Mononuclear cell (primary cell): ENCODE measurements around the gene NUB1. TPM values are rescaled to one million over a fixed set of nuclear protein-coding genes. Genes with fewer than 3 reads are reported as not detected.

ENCODE experiments used
- H3K27me3 ChIP-seq: 2 replicates; pipeline ENCODE4 v1.6.0; 2011; ENCODE audit warnings: low read length, control low read depth; ENCODE audit not compliant: insufficient read depth
- H3K4me1 ChIP-seq: 2 replicates; pipeline ENCODE4 v1.5.1; 2011; ENCODE audit warnings: mild to moderate bottlenecking, low read length, control low read depth; ENCODE audit not compliant: insufficient read depth
- H3K4me3 ChIP-seq: 2 replicates; pipeline ENCODE4 v1.5.1; 2011; ENCODE audit warnings: mild to moderate bottlenecking, low read length, moderate library complexity
- H3K9me3 ChIP-seq: 2 replicates; pipeline ENCODE4 v1.5.1; 2011; ENCODE audit warnings: low read depth, mild to moderate bottlenecking, control low read depth, low read length
- total RNA-seq: library from RNA; depleted of rRNA; stranded (reverse); fragments of >200 nt; gene quantifications from one replicate; pipeline ENCODE4 v1.2.3, GENCODE V29; 2012

Gene NUB1
- total RNA-seq, 1 donor: 70.9 TPM

DNA sequence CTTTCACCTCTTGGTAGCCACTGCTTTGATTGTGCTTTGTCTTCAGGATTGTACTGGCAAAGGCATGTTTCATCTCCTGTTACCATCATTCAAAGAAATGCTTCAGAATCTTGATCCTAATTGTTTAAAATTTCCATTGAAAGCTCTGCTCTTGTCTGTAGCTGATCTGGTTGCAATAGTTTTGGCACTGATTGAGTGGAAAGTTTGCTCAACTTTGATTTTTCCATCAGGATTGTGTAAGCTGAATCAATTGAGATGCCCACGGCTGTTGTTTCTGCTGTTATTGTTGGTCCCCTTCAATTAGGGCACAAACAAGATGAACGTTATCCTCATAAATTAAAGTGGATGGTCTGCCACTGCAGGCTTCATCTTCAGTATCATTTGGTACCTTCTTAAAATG lies 14.6 kb upstream of the NUB1 start:
- H3K4me1 ChIP-seq: no peaks in the 10 kb centered on the region
- no peaks in the 10 kb centered on the region for H3K27me3 ChIP-seq
- H3K9me3 ChIP-seq: no peaks in the 10 kb centered on the region
- H3K4me3 ChIP-seq: no peak overlapping the region

DNA sequence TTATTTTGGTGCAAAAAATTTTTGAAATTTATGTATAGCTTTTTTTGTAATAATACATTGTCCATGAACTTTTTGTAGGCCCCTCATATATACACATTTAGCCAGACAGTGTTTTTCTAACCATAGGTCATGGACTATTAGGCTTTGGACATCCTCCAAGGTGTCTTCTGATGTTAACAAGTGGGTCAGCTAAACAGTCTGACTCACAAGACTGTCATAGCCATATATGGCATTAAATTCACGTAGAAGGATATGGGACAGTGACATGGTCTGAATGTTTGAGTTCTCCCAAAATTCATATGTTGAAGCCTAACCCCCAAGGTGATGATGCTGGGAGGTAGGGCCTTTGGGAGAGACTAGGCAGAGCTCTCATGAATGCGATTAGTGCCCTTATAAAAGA lies 14.0 kb upstream of the NUB1 start:
- H3K4me1 ChIP-seq: no peaks in the 10 kb centered on the region
- H3K27me3 ChIP-seq: no peaks in the 10 kb centered on the region
- H3K9me3 ChIP-seq: no peaks in the 10 kb centered on the region
- no peak overlapping the region for H3K4me3 ChIP-seq

DNA sequence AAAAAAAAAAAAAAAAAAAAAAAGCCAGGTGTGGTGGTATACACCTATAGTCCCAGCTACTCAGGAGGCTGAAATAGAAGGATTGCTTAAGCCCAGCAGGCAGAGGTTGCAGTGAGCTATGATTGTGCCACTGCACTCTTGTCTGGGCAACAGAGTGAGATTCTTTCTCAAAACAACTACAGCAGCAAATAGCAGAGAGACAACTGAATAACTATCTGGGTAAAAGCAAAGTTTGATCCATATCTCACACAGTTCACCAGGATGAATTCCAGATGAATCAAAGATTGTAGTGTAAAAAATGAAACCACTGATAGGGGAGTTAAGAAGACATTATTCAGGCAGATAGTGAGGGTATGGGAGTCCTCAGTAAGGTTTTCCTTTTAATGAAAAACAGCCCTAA lies 11.4 kb upstream of the NUB1 start:
- Histone ChIP-seq H3K4me1 (no peaks in the 10 kb centered on the region), H3K9me3 (no peaks in the 10 kb centered on the region)

DNA sequence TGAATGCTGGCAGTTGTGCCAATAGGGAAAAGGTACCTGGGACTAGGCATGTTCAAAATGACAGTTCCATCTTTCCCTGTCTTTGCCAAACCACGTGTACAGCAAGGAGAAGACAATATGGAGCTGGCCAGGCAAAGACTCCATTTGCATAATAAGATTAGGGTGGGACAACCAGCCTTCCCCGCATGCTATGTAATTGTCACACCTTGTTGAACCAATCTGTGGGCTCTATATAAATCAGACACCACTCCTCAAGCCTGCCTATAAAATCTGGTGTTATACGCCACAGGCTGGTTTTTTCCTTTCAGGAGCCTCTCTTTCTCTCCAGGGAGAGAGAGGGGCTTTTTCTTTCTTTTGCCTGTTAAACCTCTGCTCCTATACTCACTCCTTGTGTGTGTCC lies 11.0 kb upstream of the NUB1 start:
- Histone ChIP-seq H3K9me3 (no peaks in the 10 kb centered on the region), H3K4me3 (no peak overlapping the region), H3K27me3 (no peaks in the 10 kb centered on the region), H3K4me1 (no peaks in the 10 kb centered on the region)

More for the DNA sequence above, 11.4 kb upstream of the NUB1 start:
- Histone ChIP-seq H3K27me3 (no peaks in the 10 kb centered on the region), H3K4me3 (no peak overlapping the region)

DNA sequence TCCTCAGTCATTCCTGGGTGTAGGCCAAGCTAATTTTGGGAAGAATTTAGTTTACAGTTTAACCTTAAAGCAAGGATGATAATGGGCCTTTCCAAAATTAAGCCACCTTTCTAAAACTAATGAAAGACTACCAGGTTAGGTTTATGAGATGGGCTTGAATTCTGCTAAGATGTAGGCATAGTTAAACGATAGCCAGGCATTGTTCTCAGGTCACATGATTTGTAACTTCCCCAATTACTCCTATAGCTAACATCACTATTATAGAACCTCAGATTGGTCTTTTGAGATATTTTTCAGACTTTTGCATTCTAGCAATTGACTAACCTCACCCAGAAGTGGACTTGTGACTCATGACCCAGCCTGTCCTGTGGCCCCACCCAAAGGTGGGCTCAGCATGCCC lies 7.0 kb upstream of the NUB1 start:
- Histone ChIP-seq H3K9me3 (no peaks in the 10 kb centered on the region), H3K4me1 (peaks cover 4% of the 10 kb centered on the region), H3K4me3 (no peak overlapping the region), H3K27me3 (no peaks in the 10 kb centered on the region)

DNA sequence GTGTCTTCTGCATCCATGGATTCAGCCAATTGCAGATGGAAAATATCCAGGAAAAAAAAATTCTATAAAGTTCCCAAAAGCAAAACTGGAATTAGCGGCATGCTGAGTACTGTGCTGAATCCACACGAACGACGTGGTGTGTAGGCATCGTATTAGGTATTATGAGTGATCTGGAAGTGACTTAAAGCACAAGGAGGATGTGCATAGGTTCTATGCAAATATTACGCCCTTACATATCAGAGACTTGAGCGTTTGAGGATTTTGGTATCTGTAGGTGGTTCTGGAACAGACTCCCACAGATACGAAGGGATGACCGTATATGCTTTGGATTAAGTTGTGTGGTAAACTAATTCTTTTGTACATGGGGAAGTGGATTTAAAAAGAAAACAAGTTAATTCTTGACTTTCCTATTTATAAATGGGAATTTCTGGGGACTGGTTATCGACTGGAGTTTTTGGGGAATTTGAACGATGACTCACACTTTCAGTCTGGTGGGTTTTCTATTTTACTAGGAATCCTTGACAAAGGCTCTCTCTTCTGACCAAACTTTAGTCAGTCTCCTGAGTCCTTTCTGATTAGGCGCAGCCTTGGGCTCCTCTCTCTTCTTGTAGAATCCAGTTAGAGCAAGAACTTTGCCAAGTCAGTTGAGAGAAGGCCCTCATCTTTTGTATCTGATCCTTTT lies 5.4 kb upstream of the NUB1 start:
- H3K4me1 ChIP-seq: peaks cover 19% of the 10 kb centered on the region
- H3K9me3 ChIP-seq: no peaks in the 10 kb centered on the region
- H3K4me3 ChIP-seq: no peak overlapping the region
- H3K27me3 ChIP-seq: no peaks in the 10 kb centered on the region

DNA sequence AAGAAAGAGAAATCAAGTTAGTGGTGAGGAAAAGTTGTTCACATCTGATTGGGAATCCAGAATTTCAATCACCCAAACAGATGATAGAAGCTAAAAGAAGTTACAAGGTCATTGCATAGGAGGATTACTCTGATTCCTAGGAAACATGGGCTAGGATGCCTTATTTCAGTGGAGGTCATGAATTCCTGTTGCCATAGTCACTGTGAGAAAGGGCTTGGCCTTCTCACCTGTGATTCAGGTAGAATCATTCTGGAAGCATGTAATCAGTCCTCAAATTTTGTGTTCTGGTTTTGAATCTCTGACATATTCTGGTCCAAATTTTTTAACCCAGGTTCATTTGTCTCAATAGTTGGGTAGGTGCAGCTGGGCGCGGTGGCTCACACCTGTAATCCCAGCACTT lies 4.3 kb upstream of the NUB1 start:
- Histone ChIP-seq H3K9me3 (no peaks in the 10 kb centered on the region), H3K4me1 (peaks cover 22% of the 10 kb centered on the region), H3K4me3 (no peak overlapping the region), H3K27me3 (no peaks in the 10 kb centered on the region)

DNA sequence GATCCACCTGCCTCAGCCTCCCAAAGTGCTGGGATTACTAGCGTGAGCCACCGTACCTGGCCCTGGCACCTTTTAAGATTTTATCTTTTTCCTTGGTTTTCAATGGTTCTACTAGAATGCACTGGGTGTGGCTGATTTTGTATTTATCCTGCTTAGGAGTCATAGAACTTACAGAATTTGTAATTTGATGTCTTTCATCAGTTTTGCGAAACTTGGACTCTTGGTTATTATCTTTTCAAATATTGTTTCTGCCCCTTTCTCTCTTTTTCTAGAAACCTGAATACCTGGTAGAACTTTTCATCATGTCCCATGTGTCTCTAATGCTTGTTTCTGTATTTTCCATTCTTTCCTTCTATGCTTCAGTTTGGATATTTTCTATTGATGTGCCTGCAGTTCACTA lies 2.8 kb upstream of the NUB1 start:
- H3K27me3 ChIP-seq: no peaks in the 10 kb centered on the region
- H3K9me3 ChIP-seq: no peaks in the 10 kb centered on the region
- no peak overlapping the region for H3K4me3 ChIP-seq
- H3K4me1 ChIP-seq: peaks cover 34% of the 10 kb centered on the region

DNA sequence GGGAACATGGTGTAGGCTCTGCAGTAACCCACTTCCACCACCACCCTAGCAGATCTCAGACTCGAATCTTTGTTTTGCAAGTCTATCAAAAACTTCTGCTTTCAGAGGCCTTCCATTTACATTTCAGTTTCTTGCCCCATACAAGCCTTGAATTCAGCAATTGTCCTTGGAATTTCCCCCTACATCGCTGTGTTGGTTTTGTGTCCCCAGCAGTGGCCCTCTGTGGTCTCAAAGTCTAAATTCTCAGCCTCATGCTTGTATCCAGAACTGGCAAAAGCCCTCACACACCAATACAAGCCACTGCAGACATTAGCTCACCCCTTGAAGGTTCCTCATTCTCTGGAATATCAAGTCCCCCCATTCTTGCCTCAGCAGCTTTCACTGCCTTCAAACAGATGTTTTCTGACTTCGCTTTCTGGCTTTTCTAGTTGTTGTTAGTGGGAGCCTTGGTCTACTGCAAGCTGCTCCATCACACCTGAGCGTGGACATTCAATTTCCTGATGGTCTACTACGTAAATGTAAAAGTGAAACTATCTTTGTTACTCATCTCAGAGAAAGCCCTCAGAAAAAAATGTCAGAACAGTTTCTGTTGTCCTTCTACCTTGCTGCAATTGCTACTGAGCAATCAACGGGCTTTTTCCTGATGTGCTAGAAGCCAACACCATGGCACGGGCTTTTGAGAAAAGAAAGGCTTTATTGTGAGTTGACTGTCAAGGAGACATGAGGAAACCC lies 1.8 kb upstream of the NUB1 start:
- Histone ChIP-seq H3K27me3 (no peaks in the 10 kb centered on the region), H3K4me1 (peaks cover 38% of the 10 kb centered on the region), H3K9me3 (no peaks in the 10 kb centered on the region), H3K4me3 (no peak overlapping the region)

DNA sequence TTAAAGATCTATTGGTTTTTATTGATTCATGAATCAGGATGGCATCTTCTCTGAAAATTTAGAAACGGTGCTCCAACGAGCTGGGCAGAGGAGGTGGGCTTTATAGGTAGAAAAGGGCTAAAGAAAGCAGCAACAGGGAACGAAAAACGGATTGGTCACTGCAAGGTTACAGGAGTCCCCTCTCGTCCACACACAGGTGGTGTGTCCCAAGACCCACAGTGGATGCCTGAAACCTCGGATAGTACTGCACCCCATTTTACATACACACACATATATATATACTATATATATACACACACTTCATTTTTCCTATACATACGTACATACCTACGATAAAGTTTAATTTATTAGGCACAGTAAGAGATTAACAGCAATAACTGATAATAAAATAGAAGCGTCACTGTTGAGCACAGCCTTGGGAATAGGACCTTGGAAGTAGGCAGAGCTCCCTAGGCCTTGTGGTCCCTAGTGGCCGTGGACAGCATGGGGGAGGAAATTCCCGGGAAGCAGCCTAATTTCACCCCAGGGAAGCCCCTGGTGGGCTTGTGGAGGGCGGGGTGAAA lies 737 bp upstream of the NUB1 start:
- Histone ChIP-seq H3K4me1 (peaks cover 38% of the 10 kb centered on the region), H3K4me3 (no peak overlapping the region), H3K9me3 (no peaks in the 10 kb centered on the region), H3K27me3 (no peaks in the 10 kb centered on the region)

DNA sequence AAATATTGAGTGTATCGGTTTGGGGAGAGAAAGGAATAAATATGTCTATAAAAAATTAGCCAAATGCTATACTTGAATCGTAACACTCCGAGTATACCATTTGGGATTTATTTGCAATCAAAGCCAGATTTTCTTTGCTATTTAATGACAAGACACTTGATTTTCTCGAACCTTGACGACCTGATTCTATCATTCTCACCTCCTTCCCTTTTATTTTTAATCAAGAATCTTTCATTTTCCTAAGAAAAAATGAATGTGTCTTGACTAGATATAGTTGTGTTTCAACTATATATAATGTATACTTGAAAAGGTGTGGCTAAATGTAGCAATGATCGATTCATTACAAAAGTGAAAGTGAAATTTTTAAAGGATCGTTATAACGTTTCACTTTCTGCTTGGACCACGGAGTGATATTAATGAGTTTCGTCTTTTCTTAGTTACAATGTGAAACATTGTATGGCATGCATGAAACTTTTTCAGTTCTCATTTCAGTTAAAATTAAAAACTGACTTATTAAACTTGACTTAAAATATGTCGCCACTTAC lies 562 bp downstream of the NUB1 start:
- Histone ChIP-seq H3K4me3 (peak overlapping the region; percentile 84), H3K4me1 (peaks cover 38% of the 10 kb centered on the region), H3K27me3 (no peaks in the 10 kb centered on the region), H3K9me3 (no peaks in the 10 kb centered on the region)

DNA sequence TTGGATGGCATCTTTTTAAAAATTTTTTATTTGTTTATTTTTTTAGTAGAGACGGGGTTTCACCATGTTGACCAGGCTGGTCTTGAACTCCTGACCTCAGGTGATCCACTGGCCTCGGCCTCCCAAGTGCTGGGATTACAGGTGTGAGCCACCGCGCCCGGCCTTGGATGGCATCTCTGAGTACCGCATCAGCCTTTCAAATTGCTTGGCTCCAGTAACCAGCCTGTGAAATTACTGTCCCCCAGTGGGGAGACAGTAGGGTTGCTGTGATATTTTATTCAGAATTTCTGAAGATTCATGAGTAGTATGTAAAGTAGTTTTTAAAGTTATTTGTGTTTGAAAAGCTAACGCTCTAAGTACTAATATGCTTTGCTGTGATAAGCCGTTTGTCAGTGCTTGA lies 1.2 kb downstream of the NUB1 start:
- Histone ChIP-seq H3K4me1 (peaks cover 38% of the 10 kb centered on the region), H3K27me3 (no peaks in the 10 kb centered on the region), H3K4me3 (peak overlapping the region; percentile 84), H3K9me3 (no peaks in the 10 kb centered on the region)

DNA sequence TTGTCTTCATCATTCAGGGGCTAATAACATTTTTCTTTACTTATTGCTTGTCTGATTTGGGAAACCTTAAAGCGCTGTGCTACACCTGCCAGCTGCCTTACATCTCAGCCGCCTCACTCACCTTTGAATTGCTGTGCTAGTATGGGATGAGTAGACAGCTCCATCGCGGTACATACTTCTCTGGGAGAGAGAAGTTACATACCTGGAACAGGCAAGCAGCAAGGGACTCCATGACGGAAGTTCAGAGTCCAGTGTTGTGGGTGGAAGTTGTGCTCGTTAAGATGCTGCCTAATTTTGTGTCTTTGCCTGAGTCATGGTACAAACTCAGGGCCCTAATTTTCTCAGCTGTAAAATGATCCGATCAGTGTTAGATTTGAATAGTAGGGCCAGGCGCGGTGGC lies 1.9 kb downstream of the NUB1 start:
- no peaks in the 10 kb centered on the region for H3K27me3 ChIP-seq
- no peak overlapping the region for H3K4me3 ChIP-seq
- H3K9me3 ChIP-seq: no peaks in the 10 kb centered on the region
- H3K4me1 ChIP-seq: peaks cover 40% of the 10 kb centered on the region

DNA sequence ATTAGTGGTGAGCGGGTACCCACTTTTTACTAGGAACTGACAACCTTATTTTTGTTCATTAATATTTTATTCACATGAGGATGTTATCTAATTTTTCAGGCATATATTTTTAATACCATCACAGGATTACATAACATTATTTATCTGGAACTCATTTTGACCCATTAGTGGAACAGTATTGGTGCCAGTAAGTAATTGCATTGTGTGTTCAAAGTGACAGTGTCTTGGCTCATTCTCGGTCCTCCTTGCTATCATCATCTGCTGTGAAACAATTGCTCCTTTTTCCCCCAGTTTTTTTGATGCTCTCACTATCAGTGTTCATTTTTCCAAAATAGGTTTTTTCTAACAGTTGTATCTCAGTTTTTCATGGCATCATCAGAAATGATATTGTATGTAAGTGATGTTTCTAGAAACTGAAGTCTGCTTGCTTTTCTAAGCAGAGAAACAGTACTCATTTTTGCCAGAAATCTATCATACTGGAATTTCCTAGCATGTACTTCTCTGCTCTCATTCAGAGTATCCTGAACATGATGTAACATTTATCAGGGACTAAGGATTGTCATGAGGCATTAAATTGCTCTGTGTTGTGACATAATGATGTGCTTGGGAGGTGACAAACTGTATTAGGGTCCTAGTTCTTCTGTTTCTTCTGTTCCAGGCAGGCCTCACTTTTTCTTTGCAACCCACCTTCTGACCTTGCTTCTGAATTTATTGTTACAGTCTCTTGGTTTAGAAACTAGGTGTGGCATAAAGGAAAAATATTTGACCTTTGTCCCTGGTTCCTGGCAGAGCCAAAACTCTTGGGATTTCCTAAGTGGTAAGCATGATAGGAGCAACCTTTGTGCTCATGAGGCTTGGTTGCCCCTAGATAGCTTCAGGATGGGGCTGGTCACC lies 4.2 kb downstream of the NUB1 start:
- Histone ChIP-seq H3K9me3 (no peaks in the 10 kb centered on the region), H3K4me1 (peaks cover 40% of the 10 kb centered on the region), H3K4me3 (no peak overlapping the region), H3K27me3 (no peaks in the 10 kb centered on the region)

DNA sequence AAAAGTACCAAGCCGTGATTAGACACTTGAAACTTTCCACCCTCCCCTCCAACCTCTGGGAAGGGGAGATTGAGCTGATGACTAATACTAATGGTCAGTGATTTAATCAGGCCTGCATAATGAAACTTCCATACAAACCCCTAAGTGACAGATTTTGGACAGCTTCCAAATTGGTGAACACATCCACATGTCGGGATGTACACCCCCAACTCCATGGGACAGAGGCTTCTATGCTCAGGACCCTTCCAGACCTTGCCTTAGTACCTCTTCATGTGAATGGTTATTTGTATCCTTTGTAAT lies 4.8 kb downstream of the NUB1 start:
- no peaks in the 10 kb centered on the region for H3K9me3 ChIP-seq
- no peak overlapping the region for H3K4me3 ChIP-seq
- no peaks in the 10 kb centered on the region for H3K27me3 ChIP-seq
- H3K4me1 ChIP-seq: peaks cover 40% of the 10 kb centered on the region
